Measurements from ENCODE around the gene SERHL2. TPM values are rescaled to one million over a fixed set of nuclear protein-coding genes. Genes with fewer than 3 reads are reported as not detected.
"Not testable (repeated sequence)": the region's sequence is repeated elsewhere in the genome, so short reads cannot be mapped to it uniquely, and the experiment has no call there.

Gene SERHL2
- total and polyA plus RNA-seq, 2 donors (not counting 3 experiments of a cell fraction or from before 2014, with no cell fraction given): 0.80 to 2.0 TPM

DNA sequence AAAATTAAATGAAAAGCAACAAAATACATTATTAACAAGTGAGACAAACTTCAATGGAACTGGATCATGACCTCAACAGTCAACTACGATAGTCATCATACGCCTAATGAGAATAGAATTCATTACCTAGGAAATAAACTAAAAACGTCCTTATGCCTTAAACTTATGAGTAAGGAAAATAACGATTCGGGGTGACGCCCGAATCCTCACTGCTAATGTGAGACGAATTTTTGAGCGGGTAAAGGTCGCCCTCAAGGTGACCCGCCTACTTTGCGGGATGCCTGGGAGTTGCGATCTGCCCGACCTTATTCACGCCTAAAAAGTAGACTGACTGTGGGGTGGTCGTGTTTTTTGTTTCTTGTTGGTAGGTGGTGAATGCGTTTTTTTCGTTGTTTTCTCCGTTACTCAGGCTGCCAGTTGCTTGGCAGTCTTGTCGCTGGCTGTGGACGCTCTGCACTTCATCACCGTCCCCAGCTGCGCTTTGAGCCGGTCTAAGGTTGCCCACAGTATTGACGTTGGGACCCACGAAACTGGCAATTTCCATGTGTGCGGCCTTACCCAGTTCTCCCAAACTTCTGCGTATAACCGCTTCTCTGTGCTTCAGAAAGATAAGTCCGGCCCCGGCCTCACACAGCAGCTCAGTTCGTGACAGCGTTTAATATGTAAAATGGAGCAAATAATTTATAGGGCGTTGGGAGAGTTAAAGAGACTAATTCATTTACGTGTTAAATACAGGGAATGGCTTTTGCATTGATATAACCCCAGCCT is 61.5 kb downstream of the SERHL2 start:
- ChIA-PET CTCF (interaction anchor here (0.7 to 3.1 kb wide), 6 partner anchors 10 to 475 kb away, joined by 3 to 9 read pairs (median 4); no protein-coding TSS in a partner anchor), POLR2A (interaction anchor here (0.6 to 2.0 kb wide), 11 partner anchors 19 to 734 kb away, joined by 3 to 9 read pairs (median 3); partner anchors contain the start of genes BIK and CYB5R3)
- peak; percentile 97 for DNase-seq (ENCODE audit: low read depth, low spot score)
- Histone ChIP-seq H3K9me3 (replicated peaks; ENCODE audit: control insufficient read depth, insufficient read depth, low read length) (no peaks in the 10 kb centered on the region), H3K4me3 (replicated peaks in 1 of 3; ENCODE audit: insufficient read depth in 1 of 3, low read depth in 1 of 3, low read length in 3 of 3) (peak overlapping the region in 1 of 3 experiments; percentile 94), H3K36me3 (ENCODE audit: control insufficient read depth in 2 of 2, extremely low read depth in 1 of 2, insufficient read depth in 2 of 2, low read length in 2 of 2) (peaks cover 2 to 4% of the 10 kb centered on the region in 2 experiments), H3K79me2 (ENCODE audit: control insufficient read depth, insufficient read depth, low read length) (peaks cover 38% of the 10 kb centered on the region), H3K27me3 (ENCODE audit: control insufficient read depth in 2 of 2, insufficient read depth in 2 of 2, low read length in 2 of 2) (no peaks in the 10 kb centered on the region), H2AFZ (ENCODE audit: low read depth, low read length) (no peak overlapping the region), H3K4me1 (ENCODE audit: control insufficient read depth, extremely low read depth, insufficient read depth, low read length) (peaks cover 18% of the 10 kb centered on the region), H4K20me1 (replicated peaks; ENCODE audit: control insufficient read depth, extremely low read depth, insufficient read depth, low read length) (no peaks in the 10 kb centered on the region), H3K9me1 (replicated peaks; ENCODE audit: control insufficient read depth, extremely low read depth, insufficient read depth, low read length) (no peaks in the 10 kb centered on the region), H3K27ac (ENCODE audit: insufficient read depth, low read depth, low read length) (peak overlapping the region; percentile 99), H3K9ac (replicated peaks; ENCODE audit: extremely low read depth, insufficient read depth, low read length) (peak overlapping the region; percentile 96), H3K4me2 (ENCODE audit: insufficient read depth, low read length) (peak overlapping the region; percentile 53)
- intact Hi-C loops (cut with micrococcal nuclease): loop anchor here (1.0 to 5.0 kb wide), 2 partner anchors 20 to 107 kb away; partner anchors contain the start of gene A4GALT
- peak; percentile 24 for FAIRE-seq
- dilution Hi-C loops (cut with MboI; ENCODE audit: extremely low pct_ligation_motif_present, low sequenced_read_pairs): no loop called here
- TF ChIP-seq JUN (IDR thresholded peaks at IDR 0.05; ENCODE audit: borderline replicate concordance, insufficient read depth, insufficient read length, low read depth) (peak; percentile 18), MYC (IDR thresholded peaks at IDR 0.05; ENCODE audit: low read depth, low read length) (no peak), FOS (IDR thresholded peaks at IDR 0.05; ENCODE audit: borderline replicate concordance, insufficient read depth, low read length) (no peak), POLR2AphosphoS5 (IDR thresholded peaks at IDR 0.05; ENCODE audit: insufficient read depth, low read depth, low read length) (peak; percentile 100), POLR2A (IDR thresholded peaks at IDR 0.05; ENCODE audit: low read depth, low read length) (peak; percentile 100), GATA2 (IDR thresholded peaks at IDR 0.05; ENCODE audit: insufficient read depth, insufficient read length, low read depth, low read length) (peak; percentile 24), EZH2 (IDR thresholded peaks at IDR 0.05; ENCODE audit: borderline replicate concordance, low read depth, low read length, severe bottlenecking) (no peak)
- TF ChIP-seq, protein P1, sequence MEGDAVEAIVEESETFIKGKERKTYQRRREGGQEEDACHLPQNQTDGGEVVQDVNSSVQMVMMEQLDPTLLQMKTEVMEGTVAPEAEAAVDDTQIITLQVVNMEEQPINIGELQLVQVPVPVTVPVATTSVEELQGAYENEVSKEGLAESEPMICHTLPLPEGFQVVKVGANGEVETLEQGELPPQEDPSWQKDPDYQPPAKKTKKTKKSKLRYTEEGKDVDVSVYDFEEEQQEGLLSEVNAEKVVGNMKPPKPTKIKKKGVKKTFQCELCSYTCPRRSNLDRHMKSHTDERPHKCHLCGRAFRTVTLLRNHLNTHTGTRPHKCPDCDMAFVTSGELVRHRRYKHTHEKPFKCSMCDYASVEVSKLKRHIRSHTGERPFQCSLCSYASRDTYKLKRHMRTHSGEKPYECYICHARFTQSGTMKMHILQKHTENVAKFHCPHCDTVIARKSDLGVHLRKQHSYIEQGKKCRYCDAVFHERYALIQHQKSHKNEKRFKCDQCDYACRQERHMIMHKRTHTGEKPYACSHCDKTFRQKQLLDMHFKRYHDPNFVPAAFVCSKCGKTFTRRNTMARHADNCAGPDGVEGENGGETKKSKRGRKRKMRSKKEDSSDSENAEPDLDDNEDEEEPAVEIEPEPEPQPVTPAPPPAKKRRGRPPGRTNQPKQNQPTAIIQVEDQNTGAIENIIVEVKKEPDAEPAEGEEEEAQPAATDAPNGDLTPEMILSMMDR (IDR thresholded peaks at IDR 0.05; ENCODE audit: extremely low read depth in 1 of 2, insufficient read depth in 1 of 2, low read depth in 1 of 2, low read length in 2 of 2): no peak
- TF ChIP-seq, protein P2, sequence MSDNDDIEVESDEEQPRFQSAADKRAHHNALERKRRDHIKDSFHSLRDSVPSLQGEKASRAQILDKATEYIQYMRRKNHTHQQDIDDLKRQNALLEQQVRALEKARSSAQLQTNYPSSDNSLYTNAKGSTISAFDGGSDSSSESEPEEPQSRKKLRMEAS (IDR thresholded peaks at IDR 0.05; ENCODE audit: insufficient read depth, insufficient read length): peak; percentile 18
- BruUV-seq (replicated peaks): TSS peak; percentile 100

DNA sequence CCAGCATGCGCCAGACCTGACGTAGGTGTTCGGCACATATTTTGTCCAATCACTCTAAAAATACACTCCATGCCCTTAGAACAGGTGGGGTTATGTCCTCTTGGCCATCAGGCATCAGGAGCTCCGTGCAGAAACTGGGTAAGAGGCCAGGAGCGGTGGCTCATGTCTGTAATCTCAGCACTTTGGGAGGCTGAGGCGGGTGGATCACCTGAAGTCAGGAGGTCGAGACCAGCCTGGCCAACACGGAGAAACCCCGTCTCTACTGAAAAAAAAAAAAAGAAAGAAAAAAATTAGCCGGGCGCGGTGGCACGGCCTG is 62.1 kb downstream of the SERHL2 start:
- peak overlapping the region; percentile 3 for H3K4me2 ChIP-seq (ENCODE audit: insufficient read depth, low read length)

More for the DNA sequence above, 62.1 kb downstream of the SERHL2 start:
- peaks cover 15% of the 10 kb centered on the region for H3K4me1 ChIP-seq (ENCODE audit: control insufficient read depth, extremely low read depth, insufficient read depth, low read length)
- dilution Hi-C loops (cut with MboI; ENCODE audit: extremely low pct_ligation_motif_present, low sequenced_read_pairs); H3K9me1 ChIP-seq (replicated peaks; ENCODE audit: control insufficient read depth, extremely low read depth, insufficient read depth, low read length); H3K9me3 ChIP-seq (replicated peaks; ENCODE audit: control insufficient read depth, insufficient read depth, low read length); H4K20me1 ChIP-seq (replicated peaks; ENCODE audit: control insufficient read depth, extremely low read depth, insufficient read depth, low read length); H2AFZ ChIP-seq (ENCODE audit: low read depth, low read length); H3K36me3 ChIP-seq (ENCODE audit: control insufficient read depth in 2 of 2, extremely low read depth in 1 of 2, insufficient read depth in 2 of 2, low read length in 2 of 2); H3K27me3 ChIP-seq (ENCODE audit: control insufficient read depth in 2 of 2, insufficient read depth in 2 of 2, low read length in 2 of 2); BruUV-seq (replicated peaks); DNase-seq (ENCODE audit: low read depth, low spot score): not testable (repeated sequence)
- intact Hi-C loops (cut with micrococcal nuclease): loop anchor here (1.0 to 5.0 kb wide), 2 partner anchors 19 to 106 kb away; partner anchors contain the start of gene A4GALT
- H3K27ac ChIP-seq (ENCODE audit: insufficient read depth, low read depth, low read length): peak overlapping the region; percentile 14
- H3K4me3 ChIP-seq (replicated peaks in 1 of 3; ENCODE audit: insufficient read depth in 1 of 3, low read depth in 1 of 3, low read length in 3 of 3): peak overlapping the region in 1 of 3 experiments; percentile 12
- FAIRE-seq: peak; percentile 49
- H3K79me2 ChIP-seq (ENCODE audit: control insufficient read depth, insufficient read depth, low read length): peaks cover 32% of the 10 kb centered on the region
- ChIA-PET POLR2A (interaction anchor here (0.7 to 2.0 kb wide), 7 partner anchors 20 to 733 kb away, joined by 3 to 9 read pairs (median 3); partner anchors contain the start of genes BIK and CYB5R3), CTCF (interaction anchor here (0.7 to 3.1 kb wide), 5 partner anchors 9 to 205 kb away, joined by 3 to 9 read pairs (median 3); no protein-coding TSS in a partner anchor)
- H3K9ac ChIP-seq (replicated peaks; ENCODE audit: extremely low read depth, insufficient read depth, low read length): peak overlapping the region; percentile 17

Measured in endothelial cell of umbilical vein (primary cell).